Neuronal stem cell (in vitro differentiated cells): ENCODE results near the gene C7orf57. TPM values are rescaled to one million over a fixed set of nuclear protein-coding genes. Genes with fewer than 3 reads are reported as not detected.
"Not testable (repeated sequence)": the region's sequence is repeated elsewhere in the genome, so short reads cannot be mapped to it uniquely, and the experiment has no call there.

Experiments used
- DNase-seq: peaks from one replicate; pipeline ENCODE4 v3.0.0-alpha.2; 2013; ENCODE audit warnings: low spot score
- H2AFZ ChIP-seq: one replicate; pipeline ENCODE4 v1.6.1; 2013; ENCODE audit warnings: mild to moderate bottlenecking, low read length, inconsistent platforms
- H2AK5ac ChIP-seq: 2 replicates; pipeline ENCODE4 v1.6.1; 2013; ENCODE audit warnings: low read depth, mild to moderate bottlenecking, inconsistent platforms, low read length, moderate library complexity, mixed read lengths
- H2BK120ac ChIP-seq: 2 replicates; pipeline ENCODE4 v1.6.1; 2013; ENCODE audit warnings: low read depth, mild to moderate bottlenecking, inconsistent platforms, low read length, moderate library complexity, mixed read lengths
- H2BK12ac ChIP-seq: one replicate; pipeline ENCODE4 v1.6.1; 2013; ENCODE audit warnings: low read length, inconsistent platforms
- H2BK15ac ChIP-seq: 2 replicates; pipeline ENCODE4 v1.6.1; 2013; ENCODE audit warnings: mild to moderate bottlenecking, low read length, inconsistent platforms, mixed read lengths
- H2BK5ac ChIP-seq: one replicate; pipeline ENCODE4 v1.6.1; 2013; ENCODE audit warnings: inconsistent platforms, mild to moderate bottlenecking, low read length, moderate library complexity
- H3K14ac ChIP-seq: one replicate; pipeline ENCODE4 v1.6.1; 2013; ENCODE audit warnings: low read length, inconsistent platforms
- H3K18ac ChIP-seq: 2 replicates; pipeline ENCODE4 v1.6.1; 2013; ENCODE audit warnings: low read length, inconsistent platforms
- H3K23ac ChIP-seq: 2 replicates; pipeline ENCODE4 v1.6.1; 2013; ENCODE audit warnings: low read depth, mild to moderate bottlenecking, mixed read lengths, low read length, inconsistent platforms; ENCODE audit not compliant: poor library complexity
- H3K27ac ChIP-seq: replicated peaks from 3 replicates; pipeline ENCODE4 v1.5.1; 2013; ENCODE audit warnings: low read length, inconsistent platforms
- H3K27me3 ChIP-seq, 3 experiments: 2 replicates each; pipeline ENCODE4 v1.6.1; 2013; ENCODE audit warnings: low read length in 3 of 3, mild to moderate bottlenecking in 2 of 3, inconsistent platforms in 1 of 3, low read depth in 1 of 3, mixed read lengths in 1 of 3, moderate library complexity in 1 of 3; ENCODE audit not compliant: control insufficient read depth in 3 of 3, insufficient read depth in 3 of 3
- H3K36me3 ChIP-seq, 2 donors: replicated peaks in 1 of 2; 2 replicates each; pipeline ENCODE4 v1.6.1; 2013; ENCODE audit warnings: low read length in 2 of 2; ENCODE audit not compliant: control insufficient read depth in 2 of 2, insufficient read depth in 2 of 2
- H3K4ac ChIP-seq: 2 replicates; pipeline ENCODE4 v1.6.1; 2013; ENCODE audit warnings: inconsistent platforms, mild to moderate bottlenecking, low read length, moderate library complexity
- H3K4me1 ChIP-seq, 2 donors: 1 replicate in 1 of 2; 2 replicates in 1 of 2; pipeline ENCODE4 v1.6.1; 2013; ENCODE audit warnings: low read length in 2 of 2, low read depth in 1 of 2; ENCODE audit not compliant: control insufficient read depth in 2 of 2, insufficient read depth in 1 of 2
- H3K4me2 ChIP-seq: one replicate; pipeline ENCODE4 v1.6.1; 2013; ENCODE audit warnings: mild to moderate bottlenecking, low read length, inconsistent platforms; ENCODE audit not compliant: insufficient read depth, poor library complexity, severe bottlenecking
- H3K4me3 ChIP-seq, 2 donors: 2 replicates each; pipeline ENCODE4 v1.5.1; 2013; ENCODE audit warnings: low read length in 2 of 2, mild to moderate bottlenecking in 2 of 2, inconsistent platforms in 1 of 2, moderate library complexity in 1 of 2
- H3K79me1 ChIP-seq: one replicate; pipeline ENCODE4 v1.6.1; 2013; ENCODE audit warnings: low read depth, mild to moderate bottlenecking, inconsistent platforms, low read length, moderate library complexity
- H3K9ac ChIP-seq: one replicate; pipeline ENCODE4 v1.6.1; 2013; ENCODE audit warnings: mild to moderate bottlenecking, low read depth, low read length, inconsistent platforms; ENCODE audit not compliant: poor library complexity
- H3K9me3 ChIP-seq, 2 donors: replicated peaks in 1 of 2; 2 replicates each; pipeline versions ENCODE3 to v1.6.1; 2013; ENCODE audit warnings: low read length in 2 of 2, mild to moderate bottlenecking in 2 of 2, inconsistent platforms in 1 of 2, low read depth in 1 of 2, mixed read lengths in 1 of 2, moderate library complexity in 1 of 2; ENCODE audit not compliant: control insufficient read depth in 2 of 2, insufficient read depth in 1 of 2
- H4K8ac ChIP-seq: one replicate; pipeline ENCODE4 v1.6.1; 2013; ENCODE audit warnings: low read depth, mild to moderate bottlenecking, inconsistent platforms, low read length, moderate library complexity
- H4K91ac ChIP-seq: one replicate; pipeline ENCODE4 v1.6.1; 2013; ENCODE audit warnings: low read length, low read depth, mild to moderate bottlenecking, inconsistent platforms; ENCODE audit not compliant: poor library complexity
- WGBS, 2 donors: extraction: QIAGEN DNeasy Blood & Tissue Kit; methylation state at CpG; one replicate each; pipeline ENCODE4 v1.1.7; 2013; ENCODE audit warnings: missing lambda C conversion rate in 2 of 2, mixed read lengths in 1 of 2; ENCODE audit not compliant: insufficient read length in 2 of 2, insufficient replicate concordance in 1 of 2; ENCODE audit errors: extremely low coverage in 2 of 2; 5-methylcytosine and 5-hydroxymethylcytosine counted together
- polyA plus RNA-seq, 2 experiments: library from polyadenylated mRNA; stranded (reverse); fragments of 200-250 nt; gene quantifications; one replicate each; pipeline ENCODE4 v1.2.3, GENCODE V29; 2013

Gene C7orf57
- 0.14 TPM for polyA plus RNA-seq (2013, experiment 1 of 2)
- 0.08 TPM for polyA plus RNA-seq (2013, experiment 2 of 2)

DNA sequence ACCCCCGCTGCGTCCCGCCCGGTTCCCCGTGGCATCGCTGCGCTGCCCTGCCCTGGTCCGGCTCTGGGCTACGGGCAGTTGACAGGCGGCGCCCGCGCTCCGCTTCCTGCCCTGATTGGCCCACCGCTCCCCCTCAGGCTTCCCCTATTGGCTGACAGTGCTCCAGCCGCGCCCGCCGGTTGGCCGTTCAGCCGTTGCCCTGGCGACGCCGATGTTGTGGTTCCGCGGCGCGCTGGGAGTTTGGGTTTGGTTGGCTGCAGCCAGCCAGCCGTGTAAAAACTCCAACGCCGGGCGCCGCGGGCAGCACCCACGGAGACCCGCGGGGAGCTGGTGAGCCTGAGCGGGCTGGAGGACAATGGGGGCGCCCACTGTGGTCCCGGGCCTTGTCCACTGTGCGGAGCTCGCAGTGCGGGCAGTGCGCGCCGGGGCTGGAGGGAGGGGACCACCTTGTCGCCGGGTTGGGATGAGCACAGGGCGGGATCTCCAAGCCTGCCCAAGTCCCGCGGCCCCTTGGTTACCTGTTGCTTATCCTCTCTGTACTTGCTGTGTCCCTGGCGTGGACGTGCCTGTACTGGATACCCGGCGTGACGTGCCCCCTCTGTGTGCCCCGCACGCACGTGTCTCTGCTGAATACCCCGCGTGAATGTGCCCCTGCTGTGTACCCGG, at the start of gene C7orf57:
C7orf57 (plus strand) TSS at position 243 of the 666 bp plus-strand sequence. CDS start 766 bp downstream, outside the sequence.
- peak within 1 kb of the TSS; percentile 54 to 87 for H3K4me3 ChIP-seq
- H2BK120ac ChIP-seq: peak within 1 kb of the TSS; percentile 29
- H4K8ac ChIP-seq: no peak within 1 kb of the TSS
- peak within 1 kb of the TSS; percentile 98 for H2AFZ ChIP-seq
- WGBS, 2 donors: no CpG with 5 or more reads among the region's 62 CpGs
- H3K36me3 ChIP-seq: no peaks in the 10 kb centered on the region
- no peak within 1 kb of the TSS for H2AK5ac ChIP-seq
- peaks cover 4 to 5% of the 10 kb centered on the region in 2 donors for H3K4me1 ChIP-seq
- peaks cover 5 to 50% (median 19%) of the 10 kb centered on the region in 3 experiments for H3K27me3 ChIP-seq
- H2BK12ac ChIP-seq: no peak within 1 kb of the TSS
- no peaks in the 10 kb centered on the region for H3K79me1 ChIP-seq
- H3K9ac ChIP-seq: peak within 1 kb of the TSS; percentile 87
- peak; percentile 86 for DNase-seq
- no peak within 1 kb of the TSS for H2BK5ac ChIP-seq
- H3K4ac ChIP-seq: no peak within 1 kb of the TSS
- peak within 1 kb of the TSS; percentile 99 for H3K4me2 ChIP-seq
- peaks cover 0 to 3% of the 10 kb centered on the region in 2 donors for H3K9me3 ChIP-seq
- H3K18ac ChIP-seq: peak within 1 kb of the TSS; percentile 38
- H2BK15ac ChIP-seq: no peak within 1 kb of the TSS
- no peak within 1 kb of the TSS for H4K91ac ChIP-seq
- H3K27ac ChIP-seq: no peak within 1 kb of the TSS
- peak within 1 kb of the TSS; percentile 72 for H3K14ac ChIP-seq
- H3K23ac ChIP-seq: peak within 1 kb of the TSS; percentile 86

DNA sequence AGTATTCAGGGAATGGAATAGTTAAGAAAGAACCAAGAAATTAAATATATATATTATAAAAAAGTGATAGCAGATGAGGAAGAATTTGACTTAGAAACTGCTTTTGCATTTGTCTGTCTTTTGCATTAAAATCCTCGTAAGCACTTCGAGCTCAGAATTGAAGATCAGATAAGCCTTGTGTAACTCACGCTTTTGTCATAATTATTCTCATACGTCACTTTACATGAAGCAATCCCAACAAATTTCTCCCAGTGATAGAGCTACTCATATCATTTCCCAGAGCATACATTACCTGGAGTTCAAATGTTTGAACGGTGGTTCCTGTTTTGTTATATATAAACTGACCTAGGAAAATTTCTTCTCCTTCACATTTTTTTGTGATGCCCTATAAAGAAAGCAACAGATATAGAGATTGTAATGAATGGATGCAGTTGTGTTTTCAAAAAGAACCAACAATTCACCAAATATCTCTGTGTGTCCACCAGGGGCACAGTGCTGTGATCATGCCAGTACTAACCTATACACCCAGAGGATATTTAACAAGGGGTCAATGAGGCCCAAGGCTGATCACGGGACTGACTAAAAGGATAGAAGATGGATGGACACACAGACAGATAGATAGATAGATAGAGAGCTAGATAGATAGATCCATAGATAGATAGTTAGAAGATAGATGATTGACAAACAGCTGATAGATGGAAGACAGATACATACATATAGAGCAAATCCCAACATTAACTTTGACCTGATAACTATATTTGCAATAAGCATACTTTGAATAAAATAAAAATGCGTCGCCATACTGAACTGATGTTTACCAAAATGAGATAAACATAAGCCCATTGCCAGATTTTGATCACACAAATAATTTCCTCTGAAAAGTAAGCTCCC, 46.6 kb upstream of the C7orf57 start:
- H3K4me2 ChIP-seq: no peak overlapping the region
- no peak overlapping the region for H2AK5ac ChIP-seq
- no peak overlapping the region for H3K18ac ChIP-seq
- no peak for DNase-seq
- no peak overlapping the region for H2BK15ac ChIP-seq
- H2BK120ac ChIP-seq: no peak overlapping the region
- no peak overlapping the region for H4K91ac ChIP-seq
- H3K9ac ChIP-seq: no peak overlapping the region
- no peak overlapping the region for H3K4ac ChIP-seq
- WGBS, 2 donors: no CpG with 5 or more reads among the region's 8 CpGs
- H3K27ac ChIP-seq: no peak overlapping the region
- H3K23ac ChIP-seq: no peak overlapping the region
- H2AFZ ChIP-seq: no peak overlapping the region
- no peaks in the 10 kb centered on the region for H3K9me3 ChIP-seq
- no peaks in the 10 kb centered on the region for H3K36me3 ChIP-seq
- no peak overlapping the region for H2BK5ac ChIP-seq
- H3K14ac ChIP-seq: no peak overlapping the region
- no peak overlapping the region for H3K4me3 ChIP-seq
- peaks cover 0 to 7% of the 10 kb centered on the region in 2 donors for H3K4me1 ChIP-seq
- H3K27me3 ChIP-seq: no peaks in the 10 kb centered on the region
- H2BK12ac ChIP-seq: no peak overlapping the region
- no peak overlapping the region for H4K8ac ChIP-seq
- H3K79me1 ChIP-seq: no peaks in the 10 kb centered on the region

DNA sequence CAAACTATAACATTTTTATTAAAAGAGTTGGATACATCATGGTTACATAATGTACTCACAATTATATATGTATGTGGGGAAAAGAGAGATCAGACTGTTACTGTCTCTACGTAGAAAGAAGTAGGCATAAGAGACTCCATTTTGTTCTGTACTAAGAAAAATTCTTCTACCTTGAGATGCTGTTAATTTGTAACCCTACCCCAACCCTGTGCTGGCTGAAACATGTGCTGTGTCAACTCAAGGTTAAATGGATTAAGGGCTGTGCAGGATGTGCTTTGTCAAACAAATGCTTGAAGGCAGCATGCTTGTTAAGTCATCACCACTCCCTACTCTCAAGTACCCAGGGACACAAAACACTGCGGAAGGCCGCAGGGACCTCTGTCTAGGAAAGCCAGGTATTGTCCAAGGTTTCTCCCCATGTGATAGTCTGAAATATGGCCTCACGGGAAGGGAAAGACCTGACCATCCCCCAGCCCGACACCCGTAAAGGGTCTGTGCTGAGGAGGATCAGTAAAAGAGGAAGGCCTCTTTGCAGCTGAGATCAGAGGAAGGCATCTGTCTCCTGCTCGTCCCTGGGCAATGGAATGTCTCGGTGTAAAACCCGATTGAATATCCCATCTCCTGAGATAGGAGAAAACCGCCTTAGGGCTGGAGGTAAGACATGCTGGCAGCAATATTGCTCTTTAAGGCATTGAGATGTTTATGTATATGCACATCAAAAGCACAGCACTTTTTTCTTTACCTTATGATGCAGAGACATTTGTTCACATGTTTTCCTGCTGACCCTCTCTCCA, 45.5 kb upstream of the C7orf57 start:
- H3K9me3 ChIP-seq, H3K4ac ChIP-seq, H3K4me3 ChIP-seq, H2BK12ac ChIP-seq, H3K4me2 ChIP-seq, H3K18ac ChIP-seq, DNase-seq, H3K4me1 ChIP-seq, H2BK5ac ChIP-seq, H4K91ac ChIP-seq, H3K14ac ChIP-seq, H3K23ac ChIP-seq, H3K27ac ChIP-seq, H4K8ac ChIP-seq, H3K9ac ChIP-seq, H2BK120ac ChIP-seq, H2BK15ac ChIP-seq, H2AK5ac ChIP-seq, H3K36me3 ChIP-seq, H3K79me1 ChIP-seq, H3K27me3 ChIP-seq: not testable (repeated sequence)
- H2AFZ ChIP-seq: peak overlapping the region; percentile 54
- no CpG with 5 or more reads among the region's 10 CpGs for WGBS, 2 donors
